ENCODE results near the gene ARHGAP33.

ARHGAP33 gene

GRCh38 chr19:35740108-35740422, 35.3 kb upstream of the ARHGAP33 start:
- no peak for FAIRE-seq
- DNase-seq (ENCODE audit: insufficient read length, low spot score): no peak

- peak; percentile 99 for DNase-seq (ENCODE audit: insufficient read length, low spot score)
- peak; percentile 46 for FAIRE-seq
Observed at GRCh38 chr19:35740423-35741202, 34.8 kb upstream of the ARHGAP33 start.

GRCh38 chr19:35741203-35741515, 34.2 kb upstream of the ARHGAP33 start:
- DNase-seq (ENCODE audit: insufficient read length, low spot score) (no peak), FAIRE-seq (no peak)

- DNase-seq (ENCODE audit: insufficient read length, low spot score) (no peak), FAIRE-seq (no peak)
Observed at GRCh38 chr19:35742121-35742724, 33.1 kb upstream of the ARHGAP33 start, which contains the start of gene IGFLR1. IGFLR1 (minus strand) TSS chr19:35742452; CDS start chr19:35741180, 1,272 bp downstream.

- FAIRE-seq: no peak
Observed at GRCh38 chr19:35743640-35744429, 31.5 kb upstream of the ARHGAP33 start.

GRCh38 chr19:35744430-35745327, 30.7 kb upstream of the ARHGAP33 start:
- FAIRE-seq (no peak), DNase-seq (ENCODE audit: insufficient read length, low spot score) (peak; percentile 84)

More at GRCh38 chr19:35743640-35744429, 31.5 kb upstream of the ARHGAP33 start:
- DNase-seq (ENCODE audit: insufficient read length, low spot score): no peak

- peak; percentile 96 for DNase-seq (ENCODE audit: insufficient read length, low spot score)
- no peak for FAIRE-seq
Observed at GRCh38 chr19:35745328-35746086, 29.9 kb upstream of the ARHGAP33 start, which contains the start of the genes PSENEN and U2AF1L4. PSENEN (plus strand) TSS chr19:35745651; CDS start chr19:35745931, 280 bp downstream. U2AF1L4 (minus strand) TSS chr19:35745418; CDS start chr19:35745391, 27 bp downstream.

GRCh38 chr19:35746087-35746462, 29.3 kb upstream of the ARHGAP33 start:
- no peak for FAIRE-seq

GRCh38 chr19:35746531-35746930, 28.8 kb upstream of the ARHGAP33 start:
- DNase-seq (ENCODE audit: insufficient read length, low spot score) (no peak), FAIRE-seq (no peak)

More at GRCh38 chr19:35746087-35746462, 29.3 kb upstream of the ARHGAP33 start:
- DNase-seq (ENCODE audit: insufficient read length, low spot score): no peak

- FAIRE-seq (peak; percentile 58), DNase-seq (ENCODE audit: insufficient read length, low spot score) (peak; percentile 99)
Observed at GRCh38 chr19:35748106-35749020, 27.0 kb upstream of the ARHGAP33 start, which contains the start of gene LIN37. LIN37 (plus strand) TSS chr19:35748576; CDS start chr19:35748725, 149 bp downstream.

GRCh38 chr19:35750167-35750566, 25.2 kb upstream of the ARHGAP33 start:
- FAIRE-seq (no peak), DNase-seq (ENCODE audit: insufficient read length, low spot score) (no peak)

- no peak for FAIRE-seq
- DNase-seq (ENCODE audit: insufficient read length, low spot score): no peak
Observed at GRCh38 chr19:35751839-35752745, 23.3 kb upstream of the ARHGAP33 start.

- DNase-seq (ENCODE audit: insufficient read length, low spot score): no peak
- no peak for FAIRE-seq
Observed at GRCh38 chr19:35752746-35753350, 22.5 kb upstream of the ARHGAP33 start.

GRCh38 chr19:35753634-35754369, 21.6 kb upstream of the ARHGAP33 start:
- no peak for FAIRE-seq
- no peak for DNase-seq (ENCODE audit: insufficient read length, low spot score)

- FAIRE-seq: no peak
- DNase-seq (ENCODE audit: insufficient read length, low spot score): no peak
Observed at GRCh38 chr19:35754370-35755130, 20.8 kb upstream of the ARHGAP33 start.

GRCh38 chr19:35755131-35755549, 20.2 kb upstream of the ARHGAP33 start:
- FAIRE-seq (no peak), DNase-seq (ENCODE audit: insufficient read length, low spot score) (no peak)

Measured in HTR-8/SVneo (cell line).